HCT116 (cell line): ENCODE results near the gene CFDP1. TPM values are rescaled to one million over a fixed set of nuclear protein-coding genes. Genes with fewer than 3 reads are reported as not detected.
"Not testable (repeated sequence)": the region's sequence is repeated elsewhere in the genome, so short reads cannot be mapped to it uniquely, and the experiment has no call there.

ENCODE experiments used
- ATAC-seq: fragments of 200-7000 bp; cut with Tn5 transposase; 2 replicates; pipeline ENCODE4 v1.9.1; 2020; ENCODE audit warnings: mild to moderate bottlenecking, moderate library complexity
- BruUV-seq: library from RNA; stranded (reverse); fragments of 400-500 nt; replicated peaks from 2 replicates; lab custom pipeline; 2021; lab: Mats Ljungman, UMichigan
- CTCF ChIA-PET: fragments of 300-600 bp; sonication (Branson Sonifier 250); formaldehyde crosslinking; loops from one replicate; lab custom pipeline; 2021; ENCODE audit warnings: antibody characterized with exemption; lab: Charles Lee
- POLR2A ChIA-PET: fragments of 300-600, 350-600 bp; sonication (Branson Sonifier 250); formaldehyde crosslinking; loops from one replicate; lab custom pipeline; 2021; ENCODE audit warnings: antibody characterized with exemption; lab: Charles Lee
- RAD21 ChIA-PET, 2 experiments: fragments of 300-600 bp; sonication (Branson Sonifier 250); formaldehyde crosslinking; loops; one replicate each; lab custom pipeline; 2023; ENCODE audit warnings: low total read pairs in 2 of 2; ENCODE audit not compliant: uncharacterized antibody in 2 of 2, unreplicated experiment in 2 of 2, low non-redundant PET in 1 of 2; lab: Charles Lee
- DNase-seq: peaks from one replicate; pipeline ENCODE4 v3.0.0-alpha.2; 2010; ENCODE audit warnings: low read depth, low spot score
- H2AFZ ChIP-seq: fragments of 200-600 bp; shearing (Covaris generic), sonication (generic); 2 replicates; pipeline ENCODE4 v1.6.1; 2017; ENCODE audit warnings: low read depth, mixed run types, mixed read lengths, antibody characterized with exemption, low read length; ENCODE audit not compliant: poor library complexity, severe bottlenecking
- H3K27ac ChIP-seq: 2 replicates; pipeline ENCODE4 v1.5.1; 2012; ENCODE audit warnings: low read depth, low read length
- H3K27me3 ChIP-seq: fragments of 200-600 bp; sonication (generic); 2 replicates; pipeline ENCODE4 v1.6.1; 2016; ENCODE audit warnings: mixed run types, low read length, mixed read lengths; ENCODE audit not compliant: insufficient read depth
- H3K36me3 ChIP-seq, 2 experiments: fragments of 200-500 bp in 1 of 2; fragments of 200-600 bp in 1 of 2; sonication (Bioruptor generic) in 1 of 2; sonication (generic) in 1 of 2; 2 replicates each; pipeline versions ENCODE4 v1.5.1 to v1.6.1; 2014 to 2016; ENCODE audit warnings: low read length in 2 of 2, inconsistent platforms in 1 of 2, mixed read lengths in 1 of 2, mixed run types in 1 of 2; ENCODE audit not compliant: insufficient read depth in 2 of 2, control insufficient read depth in 1 of 2
- H3K4me1 ChIP-seq, 2 experiments: fragments of 200-600 bp in 1 of 2; sonication (generic) in 1 of 2; 2 replicates each; pipeline versions ENCODE4 v1.5.1 to v1.6.1; 2012 to 2017; ENCODE audit warnings: low read length in 2 of 2, inconsistent platforms in 1 of 2, mild to moderate bottlenecking in 1 of 2, mixed read lengths in 1 of 2, mixed run types in 1 of 2, moderate library complexity in 1 of 2; ENCODE audit not compliant: insufficient read depth in 2 of 2, control insufficient read depth in 1 of 2
- H3K4me2 ChIP-seq: fragments of 200-600 bp; sonication (generic); 2 replicates; pipeline ENCODE4 v1.6.1; 2017; ENCODE audit warnings: mixed run types, low read length, mixed read lengths
- H3K4me3 ChIP-seq, 2 experiments: fragments of 200-600 bp in 1 of 2; sonication (generic) in 1 of 2; replicated peaks in 1 of 2; 2 replicates each; pipeline ENCODE4 v1.5.1; 2011 to 2016; ENCODE audit warnings: low read length in 2 of 2, control low read depth in 1 of 2, low read depth in 1 of 2, mild to moderate bottlenecking in 1 of 2, mixed read lengths in 1 of 2, mixed run types in 1 of 2
- H3K79me2 ChIP-seq: fragments of 200-600 bp; sonication (generic); 2 replicates; pipeline ENCODE4 v1.6.1; 2017; ENCODE audit warnings: mild to moderate bottlenecking, mixed run types, low read length, moderate library complexity, mixed read lengths; ENCODE audit not compliant: insufficient read depth
- H3K9ac ChIP-seq: fragments of 200-600 bp; sonication (generic); 2 replicates; pipeline ENCODE4 v1.6.1; 2016; ENCODE audit warnings: low read length, mixed read lengths
- H3K9me2 ChIP-seq: fragments of 200-600 bp; sonication (generic), shearing (Covaris generic); 2 replicates; pipeline ENCODE4 v1.6.1; 2017; ENCODE audit warnings: mixed run types, mild to moderate bottlenecking, moderate library complexity; ENCODE audit not compliant: insufficient read depth
- H3K9me3 ChIP-seq, 2 experiments: fragments of 200-500 bp in 1 of 2; fragments of 200-600 bp in 1 of 2; sonication (Bioruptor generic) in 1 of 2; sonication (generic) in 1 of 2; 2 replicates each; pipeline ENCODE4 v1.6.1; 2014 to 2017; ENCODE audit warnings: low read length in 2 of 2, mixed read lengths in 2 of 2, inconsistent platforms in 1 of 2, low read depth in 1 of 2, mild to moderate bottlenecking in 1 of 2, mixed run types in 1 of 2, moderate library complexity in 1 of 2; ENCODE audit not compliant: control insufficient read depth in 1 of 2, insufficient read depth in 1 of 2
- H4K20me1 ChIP-seq: fragments of 200-600 bp; sonication (generic), shearing (Covaris generic); 2 replicates; pipeline ENCODE4 v1.6.1; 2017; ENCODE audit warnings: mixed run types, mild to moderate bottlenecking, moderate library complexity; ENCODE audit not compliant: insufficient read depth
- CBX3 ChIP-seq: IDR thresholded peaks from 2 replicates; pipeline ENCODE4 v1.6.1; 2012; ENCODE audit warnings: low read depth
- FOSL1 ChIP-seq: IDR thresholded peaks from 2 replicates; pipeline ENCODE4 v1.6.1; 2012; ENCODE audit warnings: low read depth
- JUND ChIP-seq: IDR thresholded peaks from 2 replicates; pipeline ENCODE4 v1.6.1; 2012
- RAD21 ChIP-seq: IDR thresholded peaks from 2 replicates; pipeline ENCODE4 v1.6.1; 2012; ENCODE audit warnings: low read depth, mild to moderate bottlenecking
- SP1 ChIP-seq: IDR thresholded peaks from 2 replicates; pipeline ENCODE4 v1.6.1; 2012; ENCODE audit warnings: low read depth
- intact Hi-C: fragments of 100-400 bp; cut with micrococcal nuclease; formaldehyde crosslinking; loops from 2 replicates; pipeline ENCODE4 v1.10.0; 2022
- total RNA-seq: library from RNA; stranded (reverse); gene quantifications from one replicate; pipeline ENCODE4 v1.2.1, GENCODE V29; 2021; ENCODE audit not compliant: unreplicated experiment
- TF ChIP-seq, protein P1 (sequence below), 3 experiments: fragments of 200-600 bp in 1 of 3; sonication (generic) in 1 of 3; IDR thresholded peaks in 2 of 3; conservative IDR thresholded peaks in 1 of 3; 2 replicates each; pipeline ENCODE4 v1.5.1; 2012 to 2017; ENCODE audit warnings: low read depth in 2 of 3, low read length in 2 of 3, antibody characterized with exemption in 1 of 3, borderline replicate concordance in 1 of 3, control low read depth in 1 of 3, mild to moderate bottlenecking in 1 of 3, mixed read lengths in 1 of 3, mixed run types in 1 of 3, moderate library complexity in 1 of 3; ENCODE audit not compliant: insufficient read depth in 1 of 3

Gene CFDP1
- total RNA-seq, 1 experiment from 2014 or later, result 45.3 TPM

DNA sequence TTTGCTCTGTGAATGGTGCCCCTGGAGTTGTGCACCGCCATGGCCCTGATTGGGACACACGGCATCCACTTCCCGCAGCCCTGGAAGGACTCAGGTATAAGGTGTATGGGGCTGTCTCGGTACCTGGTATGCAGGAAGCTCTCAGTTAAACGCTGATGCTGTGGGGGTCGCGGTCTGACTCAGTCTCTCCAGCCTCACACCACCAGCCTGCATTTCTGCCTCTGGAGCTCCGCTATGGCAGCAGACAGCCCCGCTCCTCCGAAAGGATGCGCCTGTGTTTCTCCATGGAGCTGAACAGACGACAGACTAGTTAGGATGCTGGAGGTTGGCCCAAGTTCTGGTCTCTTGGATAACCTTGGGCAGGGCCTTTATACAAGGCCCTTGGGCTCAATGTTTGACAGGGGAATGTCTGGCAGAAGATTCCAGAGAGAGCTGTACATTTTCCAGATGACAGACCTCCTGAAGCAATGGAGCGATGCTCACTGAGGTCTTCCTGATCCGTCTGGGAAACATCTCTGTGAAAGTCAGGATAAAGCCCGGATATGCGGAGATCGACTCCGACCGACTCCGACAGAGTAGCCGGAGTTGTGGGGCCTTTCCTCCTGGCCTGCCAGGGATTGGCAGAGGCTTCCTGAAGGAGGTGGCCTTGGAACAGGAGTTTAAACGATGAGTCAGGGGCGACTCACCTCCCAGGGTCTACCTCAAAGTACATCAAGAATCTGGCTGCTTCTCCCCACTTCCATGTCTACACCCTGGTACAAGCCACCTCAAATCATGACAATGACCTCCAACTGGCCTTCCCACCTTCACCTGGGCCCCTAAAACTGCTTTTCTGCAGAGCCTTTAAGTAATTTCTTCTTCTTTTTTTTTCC lies 160.0 kb downstream of the CFDP1 start:
- no TSS peak for BruUV-seq
- RAD21 ChIA-PET, result no interaction called here
- Histone ChIP-seq H3K36me3 (no peaks in the 10 kb centered on the region), H3K4me1 (peaks cover 17 to 49% of the 10 kb centered on the region in 2 experiments), H3K79me2 (no peaks in the 10 kb centered on the region), H3K27ac (no peak overlapping the region), H3K9ac (no peak overlapping the region), H3K4me2 (peak overlapping the region; percentile 46), H3K27me3 (no peaks in the 10 kb centered on the region), H3K9me2 (no peaks in the 10 kb centered on the region), H4K20me1 (no peaks in the 10 kb centered on the region), H3K4me3 (no peak overlapping the region), H2AFZ (no peak overlapping the region), H3K9me3 (no peaks in the 10 kb centered on the region)
- DNase-seq, result no peak
- POLR2A ChIA-PET, result no interaction called here
- intact Hi-C loops, result no loop called here
- CTCF ChIA-PET, result interaction anchor here (0.8 to 1.2 kb wide), 3 partner anchors 8 to 112 kb away, joined by 3 to 5 read pairs (median 3); no protein-coding TSS in a partner anchor
- TF ChIP-seq CBX3, result no peak
- peak; percentile 59 for TF ChIP-seq JUND
- peak; percentile 87 for TF ChIP-seq FOSL1
- peak; percentile 29; the same call in 1 of the 2 replicates for TF ChIP-seq SP1
- ATAC-seq, result peak; percentile 80

DNA sequence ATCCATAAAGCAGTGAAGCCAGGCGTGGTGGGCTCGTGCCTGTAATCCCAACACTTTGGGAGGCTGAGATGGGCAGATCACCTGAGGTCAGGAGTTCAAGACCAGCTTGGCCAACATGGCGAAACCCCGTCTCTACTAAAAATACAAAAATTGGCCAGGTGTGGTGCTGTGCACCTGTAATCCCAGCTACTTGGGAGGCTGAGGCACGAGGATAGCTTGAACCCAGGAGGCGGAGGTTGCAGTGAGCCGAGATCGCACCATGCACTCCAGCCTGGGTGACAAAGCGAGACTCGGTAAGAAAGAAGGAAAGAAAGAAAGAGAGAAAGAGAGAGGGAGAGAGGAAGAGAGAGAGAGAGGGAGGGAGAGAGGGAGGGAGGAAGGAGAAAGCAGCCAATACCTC lies 160.7 kb downstream of the CFDP1 start:
- H3K79me2 ChIP-seq, H3K9me3 ChIP-seq, DNase-seq, H3K4me3 ChIP-seq, H3K27ac ChIP-seq, intact Hi-C loops, H3K9me2 ChIP-seq, RAD21 ChIA-PET, H3K9ac ChIP-seq, H3K27me3 ChIP-seq, ATAC-seq, H4K20me1 ChIP-seq, H3K36me3 ChIP-seq, BruUV-seq, H2AFZ ChIP-seq: not testable (repeated sequence)
- peak overlapping the region; percentile 46 for H3K4me2 ChIP-seq
- peaks cover 23 to 55% of the 10 kb centered on the region in 2 experiments for H3K4me1 ChIP-seq
- CTCF ChIA-PET, result interaction anchor here (0.8 to 1.2 kb wide), 3 partner anchors 9 to 113 kb away, joined by 3 to 5 read pairs (median 3); no protein-coding TSS in a partner anchor
- POLR2A ChIA-PET, result interaction anchor here (1.7 kb wide), 1 partner anchor 11 kb away, joined by 6 read pairs; no protein-coding TSS in a partner anchor
- TF ChIP-seq RAD21, result peak; percentile 21; the same call in 1 of the 2 replicates
- TF ChIP-seq, protein P1, sequence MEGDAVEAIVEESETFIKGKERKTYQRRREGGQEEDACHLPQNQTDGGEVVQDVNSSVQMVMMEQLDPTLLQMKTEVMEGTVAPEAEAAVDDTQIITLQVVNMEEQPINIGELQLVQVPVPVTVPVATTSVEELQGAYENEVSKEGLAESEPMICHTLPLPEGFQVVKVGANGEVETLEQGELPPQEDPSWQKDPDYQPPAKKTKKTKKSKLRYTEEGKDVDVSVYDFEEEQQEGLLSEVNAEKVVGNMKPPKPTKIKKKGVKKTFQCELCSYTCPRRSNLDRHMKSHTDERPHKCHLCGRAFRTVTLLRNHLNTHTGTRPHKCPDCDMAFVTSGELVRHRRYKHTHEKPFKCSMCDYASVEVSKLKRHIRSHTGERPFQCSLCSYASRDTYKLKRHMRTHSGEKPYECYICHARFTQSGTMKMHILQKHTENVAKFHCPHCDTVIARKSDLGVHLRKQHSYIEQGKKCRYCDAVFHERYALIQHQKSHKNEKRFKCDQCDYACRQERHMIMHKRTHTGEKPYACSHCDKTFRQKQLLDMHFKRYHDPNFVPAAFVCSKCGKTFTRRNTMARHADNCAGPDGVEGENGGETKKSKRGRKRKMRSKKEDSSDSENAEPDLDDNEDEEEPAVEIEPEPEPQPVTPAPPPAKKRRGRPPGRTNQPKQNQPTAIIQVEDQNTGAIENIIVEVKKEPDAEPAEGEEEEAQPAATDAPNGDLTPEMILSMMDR (IDR thresholded peaks at IDR 0.05 in 2 of 3, conservative IDR thresholded peaks at IDR 0.05 in 1 of 3; ENCODE audit: borderline replicate concordance in 1 of 3, insufficient read depth in 1 of 3, low read depth in 2 of 3, low read length in 2 of 3), result 0 out of 6 replicates have a peak, but pooled peaks of 1 of the 3 experiments have one; percentile 19
